GM12878 (cell line): ENCODE results near the gene ARHGAP15. TPM values are rescaled to one million over a fixed set of nuclear protein-coding genes. Genes with fewer than 3 reads are reported as not detected.

Experiments used
- ATAC-seq: fragments of 200-7000 bp; cut with Tn5 transposase; 3 replicates; pipeline ENCODE4 v1.9.1; 2020; ENCODE audit warnings: mild to moderate bottlenecking, moderate library complexity
- BruUV-seq: library from RNA; stranded (reverse); fragments of 400-500 nt; replicated peaks from 2 replicates; lab custom pipeline; 2021; lab: Mats Ljungman, UMichigan
- CTCF ChIA-PET: fragments of 300-600 bp; sonication (Branson Sonifier 250); formaldehyde crosslinking; extraction: SDS; loops from one replicate; lab custom pipeline; 2021; ENCODE audit warnings: inconsistent platforms; lab: Yijun Ruan, JAX
- POLR2A ChIA-PET: fragments of 350-600 bp; formaldehyde crosslinking; extraction: SDS; loops from one replicate; lab custom pipeline; 2021; ENCODE audit warnings: inconsistent platforms; lab: Charles Lee
- RAD21 ChIA-PET: fragments of 300-600 bp; sonication (Branson Sonifier 250); formaldehyde crosslinking; loops from one replicate; lab custom pipeline; 2023; ENCODE audit warnings: antibody characterized with exemption; ENCODE audit not compliant: unreplicated experiment; lab: Charles Lee
- SMC1A ChIA-PET: fragments of 300-600 bp; sonication (Branson Sonifier 250); formaldehyde crosslinking; loops from one replicate; lab custom pipeline; 2023; ENCODE audit not compliant: unreplicated experiment, uncharacterized antibody; lab: Charles Lee
- DNase-seq: peaks from one replicate; pipeline ENCODE4 v3.0.0-alpha.2; 2011; ENCODE audit warnings: low read depth, low spot score
- FAIRE-seq: peaks from 3 replicates; lab custom pipeline; 2011; peaks lifted over from hg19 to GRCh38; lab: Jason Lieb, UNC
- H2AFZ ChIP-seq: 2 replicates; pipeline ENCODE4 v1.6.0; 2011; ENCODE audit warnings: low read depth, low read length, control low read depth; ENCODE audit not compliant: control insufficient read depth
- H3K27ac ChIP-seq: 2 replicates; pipeline ENCODE4 v1.5.1; 2011; ENCODE audit warnings: control low read depth; ENCODE audit not compliant: control insufficient read depth, insufficient read depth
- H3K27me3 ChIP-seq, 2 experiments: replicated peaks in 1 of 2; 2 replicates each; pipeline versions ENCODE4 v1.6.0 to v1.6.1; 2011; ENCODE audit warnings: low read length in 1 of 2; ENCODE audit not compliant: control insufficient read depth in 2 of 2, insufficient read depth in 2 of 2
- H3K36me3 ChIP-seq, 2 experiments: 2 replicates each; pipeline ENCODE4 v1.5.1; 2011; ENCODE audit warnings: low read length in 1 of 2; ENCODE audit not compliant: control insufficient read depth in 2 of 2, insufficient read depth in 2 of 2
- H3K4me1 ChIP-seq: 2 replicates; pipeline ENCODE4 v1.6.1; 2011; ENCODE audit warnings: mild to moderate bottlenecking, low read length, moderate library complexity, mixed read lengths; ENCODE audit not compliant: control insufficient read depth, insufficient read depth
- H3K4me2 ChIP-seq: 2 replicates; pipeline ENCODE4 v1.6.0; 2011; ENCODE audit warnings: control low read depth; ENCODE audit not compliant: control insufficient read depth, insufficient read depth
- H3K4me3 ChIP-seq: fragments of 200-600 bp; sonication (generic); 2 replicates; pipeline ENCODE4 v1.5.1; 2016
- H3K79me2 ChIP-seq: 2 replicates; pipeline ENCODE4 v1.6.0; 2011; ENCODE audit warnings: low read length; ENCODE audit not compliant: control insufficient read depth, insufficient read depth
- H3K9ac ChIP-seq: 2 replicates; pipeline ENCODE4 v1.8.0; 2011; ENCODE audit warnings: low read length, control low read depth, mixed read lengths; ENCODE audit not compliant: control insufficient read depth, insufficient read depth
- H3K9me3 ChIP-seq: replicated peaks from 3 replicates; pipeline ENCODE4 v1.5.1; 2011; ENCODE audit warnings: mild to moderate bottlenecking, low read length; ENCODE audit not compliant: control insufficient read depth, insufficient read depth
- H4K20me1 ChIP-seq: 2 replicates; pipeline ENCODE4 v1.6.0; 2011; ENCODE audit not compliant: control insufficient read depth, insufficient read depth
- BMI1 ChIP-seq: fragments of 450-650 bp; IDR thresholded peaks from 2 replicates; pipeline ENCODE4 v1.6.1; 2016; ENCODE audit warnings: mild to moderate bottlenecking, moderate library complexity, borderline replicate concordance
- CBX5 ChIP-seq: sonication (generic); IDR thresholded peaks from 2 replicates; pipeline ENCODE4 v1.6.1; 2016; ENCODE audit warnings: low read depth, moderate library complexity, mild to moderate bottlenecking, inconsistent platforms
- CHD2 ChIP-seq: IDR thresholded peaks from 2 replicates; pipeline ENCODE4 v1.6.1; 2011; ENCODE audit warnings: low read depth, low read length, improper control_type of control experiment, borderline replicate concordance
- CREB1 ChIP-seq: IDR thresholded peaks from 2 replicates; pipeline ENCODE4 v1.6.1; 2012; ENCODE audit warnings: low read depth, mild to moderate bottlenecking, inconsistent platforms
- EGR1 ChIP-seq, 2 experiments: IDR thresholded peaks; 1 replicate in 1 of 2; 2 replicates in 1 of 2; pipeline ENCODE4 v1.6.1; 2011 to 2012; ENCODE audit warnings: low read depth in 2 of 2, low read length in 2 of 2, borderline replicate concordance in 1 of 2, mild to moderate bottlenecking in 1 of 2, moderate library complexity in 1 of 2
- HDGF ChIP-seq: fragments of 450-650 bp; IDR thresholded peaks from 2 replicates; pipeline ENCODE4 v1.6.1; 2016; ENCODE audit warnings: antibody characterized with exemption
- KDM1A ChIP-seq: fragments of 200-600 bp; sonication (generic); IDR thresholded peaks from 2 replicates; pipeline ENCODE4 v1.6.1; 2016; ENCODE audit warnings: borderline replicate concordance
- NFXL1 ChIP-seq: fragments of 450-650 bp; IDR thresholded peaks from 2 replicates; pipeline ENCODE4 v1.6.1; 2017; ENCODE audit warnings: antibody characterized with exemption, mild to moderate bottlenecking, borderline replicate concordance
- PAX5 ChIP-seq: IDR thresholded peaks from 2 replicates; pipeline ENCODE4 v1.6.1; 2011; ENCODE audit warnings: low read depth, low read length, borderline replicate concordance
- POLR2AphosphoS2 ChIP-seq: IDR thresholded peaks from 2 replicates; pipeline ENCODE4 v1.6.1; 2011; ENCODE audit warnings: low read depth, mild to moderate bottlenecking, low read length, improper control_type of control experiment, moderate library complexity
- ZNF207 ChIP-seq: fragments of 450-650 bp; IDR thresholded peaks from 2 replicates; pipeline ENCODE4 v1.6.1; 2014; ENCODE audit warnings: antibody characterized with exemption, mild to moderate bottlenecking, borderline replicate concordance
- ZSCAN29 ChIP-seq: fragments of 450-650 bp; IDR thresholded peaks from 2 replicates; pipeline ENCODE4 v1.6.1; 2017; ENCODE audit warnings: mild to moderate bottlenecking, moderate library complexity
- WGBS: methylation state at CpG from one replicate; pipeline ENCODE4 v1.1.6; 2016; ENCODE audit warnings: low lambda C conversion rate; ENCODE audit not compliant: insufficient replicate concordance, insufficient coverage; ENCODE audit errors: missing lambda C conversion rate; 5-methylcytosine and 5-hydroxymethylcytosine counted together
- in situ Hi-C: fragments of 300-500 bp; cut with MboI; formaldehyde crosslinking; loops from 9 replicates; pipeline ENCODE4 v1.14.3; 2018; ENCODE audit warnings: mixed read lengths
- intact Hi-C: fragments of 100-400 bp; cut with micrococcal nuclease; formaldehyde crosslinking; loops from one replicate; pipeline ENCODE4 v1.14.2; 2022; ENCODE audit not compliant: unreplicated experiment
- polyA plus RNA-seq, 11 experiments: library from polyadenylated mRNA; depleted of rRNA in 4 of 11; unstranded in 6 of 11; stranded (reverse) in 5 of 11; fragments of >200 nt; fragmentation: Nextera tagmentation in 4 of 11; fragmentation: Illumina TruSeq in 1 of 11; extraction: Ambion mirVana in 4 of 11; extraction: Trizol in 1 of 11; gene quantifications; 1 replicate in 1 of 11; 2 replicates in 10 of 11; pipeline versions ENCODE4 v1.2.1 to v1.2.3, GENCODE V29; 2011 to 2016; ENCODE audit warnings: inconsistent platforms in 2 of 11, missing spikeins in 2 of 11, low read depth in 1 of 11
- total RNA-seq, 4 experiments: library from RNA; depleted of rRNA in 3 of 4; stranded (reverse); fragments of >200 nt in 3 of 4; fragmentation: Illumina TruSeq in 1 of 4; extraction: Trizol in 1 of 4; gene quantifications; 2 replicates each; pipeline versions ENCODE4 v1.2.1 to v1.2.3, GENCODE V29; 2013 to 2021
- TF ChIP-seq, protein P1 (sequence below): IDR thresholded peaks from 2 replicates; pipeline ENCODE4 v1.6.1; 2012; ENCODE audit warnings: low read depth, low read length, improper control_type of control experiment
- TF ChIP-seq, protein P2 (sequence below): IDR thresholded peaks from 2 replicates; pipeline ENCODE4 v1.6.1; 2011; ENCODE audit warnings: mild to moderate bottlenecking, low read depth, low read length, moderate library complexity; ENCODE audit not compliant: insufficient replicate concordance
- TF ChIP-seq, protein P3 (sequence below): IDR thresholded peaks from 2 replicates; pipeline ENCODE4 v1.6.1; 2012; ENCODE audit warnings: low read depth, low read length, improper control_type of control experiment
- TF ChIP-seq, protein P4 (sequence below): fragments of 450-650 bp; IDR thresholded peaks from 2 replicates; pipeline ENCODE4 v1.6.1; 2018; ENCODE audit warnings: borderline replicate concordance, mild to moderate bottlenecking; ENCODE audit not compliant: partially characterized antibody

Gene ARHGAP15
- total and polyA plus RNA-seq, 10 of the 15 experiments (the other 5 are each of a cell fraction or from before 2014, with no cell fraction given), result 38.0 to 92.6 (median 66.7) TPM

DNA sequence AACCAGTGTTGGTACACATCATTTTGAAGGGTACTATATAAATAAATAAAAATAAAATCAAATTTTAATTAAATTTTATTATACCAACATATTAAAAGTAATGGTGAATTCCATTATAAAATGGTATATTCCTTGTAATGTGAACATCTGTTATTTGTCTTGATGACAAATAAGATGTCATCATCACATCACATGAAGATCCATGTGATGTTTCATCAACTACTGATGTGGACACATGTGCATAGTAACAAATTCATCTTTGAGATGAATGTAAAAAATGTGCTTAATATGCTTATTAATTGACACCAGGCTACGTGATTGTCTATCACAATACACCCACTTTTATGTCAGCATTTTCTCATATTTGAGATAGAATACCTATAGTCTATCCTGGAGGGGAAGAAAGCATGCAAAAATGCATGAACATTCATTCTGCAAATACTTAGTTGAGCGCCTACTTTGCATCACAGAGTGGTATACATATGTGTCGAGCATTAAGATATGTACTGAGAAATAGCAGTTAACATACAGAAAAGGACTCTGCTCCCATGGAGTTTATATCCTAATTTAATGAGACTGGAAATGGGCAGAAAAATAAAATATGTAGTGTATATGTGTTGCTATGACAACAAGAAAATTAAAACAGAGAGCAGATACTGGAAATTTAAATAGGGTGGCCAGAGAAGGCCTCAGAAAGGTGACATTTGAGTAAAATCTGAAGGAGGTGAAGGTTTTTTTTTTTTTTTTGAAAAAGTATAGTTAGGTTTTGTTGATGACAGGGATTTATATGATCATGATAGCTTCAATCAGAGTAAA is 281.1 kb downstream of the ARHGAP15 start:
- ATAC-seq, result no peak
- RAD21 ChIA-PET, result interaction anchor here (0.7 kb wide), 1 partner anchor 33 kb away, joined by 4 read pairs; no protein-coding TSS in a partner anchor
- no peak for DNase-seq
- POLR2A ChIA-PET, result no interaction called here
- Histone ChIP-seq H3K27ac (no peak overlapping the region), H3K4me1 (no peaks in the 10 kb centered on the region), H3K4me2 (no peak overlapping the region), H3K79me2 (no peaks in the 10 kb centered on the region), H3K9ac (no peak overlapping the region), H3K4me3 (no peak overlapping the region), H3K27me3 (no peaks in the 10 kb centered on the region), H3K9me3 (no peaks in the 10 kb centered on the region; the same call in 2 of the 3 replicates), H3K36me3 (no peaks in the 10 kb centered on the region), H4K20me1 (no peaks in the 10 kb centered on the region), H2AFZ (no peak overlapping the region)
- FAIRE-seq, result no peak
- SMC1A ChIA-PET, result no interaction called here
- in situ Hi-C loops (no loop called here), intact Hi-C loops (no loop called here)
- TF ChIP-seq EGR1 (IDR thresholded peaks at IDR 0.05; ENCODE audit: borderline replicate concordance in 1 of 2, low read depth in 2 of 2, low read length in 2 of 2) (no peak), PAX5 (no peak), ZNF207 (no peak), HDGF (no peak), NFXL1 (no peak), ZSCAN29 (no peak), BMI1 (no peak), POLR2AphosphoS2 (no peak), CBX5 (no peak), KDM1A (no peak), CHD2 (no peak), CREB1 (no peak)
- TF ChIP-seq, protein P1, sequence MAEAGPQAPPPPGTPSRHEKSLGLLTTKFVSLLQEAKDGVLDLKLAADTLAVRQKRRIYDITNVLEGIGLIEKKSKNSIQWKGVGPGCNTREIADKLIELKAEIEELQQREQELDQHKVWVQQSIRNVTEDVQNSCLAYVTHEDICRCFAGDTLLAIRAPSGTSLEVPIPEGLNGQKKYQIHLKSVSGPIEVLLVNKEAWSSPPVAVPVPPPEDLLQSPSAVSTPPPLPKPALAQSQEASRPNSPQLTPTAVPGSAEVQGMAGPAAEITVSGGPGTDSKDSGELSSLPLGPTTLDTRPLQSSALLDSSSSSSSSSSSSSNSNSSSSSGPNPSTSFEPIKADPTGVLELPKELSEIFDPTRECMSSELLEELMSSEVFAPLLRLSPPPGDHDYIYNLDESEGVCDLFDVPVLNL, result no peak
- TF ChIP-seq, protein P2, sequence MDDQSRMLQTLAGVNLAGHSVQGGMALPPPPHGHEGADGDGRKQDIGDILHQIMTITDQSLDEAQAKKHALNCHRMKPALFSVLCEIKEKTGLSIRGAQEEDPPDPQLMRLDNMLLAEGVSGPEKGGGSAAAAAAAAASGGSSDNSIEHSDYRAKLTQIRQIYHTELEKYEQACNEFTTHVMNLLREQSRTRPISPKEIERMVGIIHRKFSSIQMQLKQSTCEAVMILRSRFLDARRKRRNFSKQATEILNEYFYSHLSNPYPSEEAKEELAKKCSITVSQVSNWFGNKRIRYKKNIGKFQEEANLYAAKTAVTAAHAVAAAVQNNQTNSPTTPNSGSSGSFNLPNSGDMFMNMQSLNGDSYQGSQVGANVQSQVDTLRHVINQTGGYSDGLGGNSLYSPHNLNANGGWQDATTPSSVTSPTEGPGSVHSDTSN, result no peak
- TF ChIP-seq, protein P3, sequence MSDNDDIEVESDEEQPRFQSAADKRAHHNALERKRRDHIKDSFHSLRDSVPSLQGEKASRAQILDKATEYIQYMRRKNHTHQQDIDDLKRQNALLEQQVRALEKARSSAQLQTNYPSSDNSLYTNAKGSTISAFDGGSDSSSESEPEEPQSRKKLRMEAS, result no peak
- TF ChIP-seq, protein P4, sequence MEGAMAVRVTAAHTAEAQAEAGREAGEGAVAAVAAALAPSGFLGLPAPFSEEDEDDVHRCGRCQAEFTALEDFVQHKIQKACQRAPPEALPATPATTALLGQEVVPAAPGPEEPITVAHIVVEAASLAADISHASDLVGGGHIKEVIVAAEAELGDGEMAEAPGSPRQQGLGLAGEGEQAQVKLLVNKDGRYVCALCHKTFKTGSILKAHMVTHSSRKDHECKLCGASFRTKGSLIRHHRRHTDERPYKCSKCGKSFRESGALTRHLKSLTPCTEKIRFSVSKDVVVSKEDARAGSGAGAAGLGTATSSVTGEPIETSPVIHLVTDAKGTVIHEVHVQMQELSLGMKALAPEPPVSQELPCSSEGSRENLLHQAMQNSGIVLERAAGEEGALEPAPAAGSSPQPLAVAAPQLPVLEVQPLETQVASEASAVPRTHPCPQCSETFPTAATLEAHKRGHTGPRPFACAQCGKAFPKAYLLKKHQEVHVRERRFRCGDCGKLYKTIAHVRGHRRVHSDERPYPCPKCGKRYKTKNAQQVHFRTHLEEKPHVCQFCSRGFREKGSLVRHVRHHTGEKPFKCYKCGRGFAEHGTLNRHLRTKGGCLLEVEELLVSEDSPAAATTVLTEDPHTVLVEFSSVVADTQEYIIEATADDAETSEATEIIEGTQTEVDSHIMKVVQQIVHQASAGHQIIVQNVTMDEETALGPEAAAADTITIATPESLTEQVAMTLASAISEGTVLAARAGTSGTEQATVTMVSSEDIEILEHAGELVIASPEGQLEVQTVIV, result no peak
- WGBS, result 47% methylated on average over 3 of the region's 3 CpGs
- BruUV-seq, result no TSS peak
- CTCF ChIA-PET, result no interaction called here
